Measurements from ENCODE around the gene SERPINI1.

DNA sequence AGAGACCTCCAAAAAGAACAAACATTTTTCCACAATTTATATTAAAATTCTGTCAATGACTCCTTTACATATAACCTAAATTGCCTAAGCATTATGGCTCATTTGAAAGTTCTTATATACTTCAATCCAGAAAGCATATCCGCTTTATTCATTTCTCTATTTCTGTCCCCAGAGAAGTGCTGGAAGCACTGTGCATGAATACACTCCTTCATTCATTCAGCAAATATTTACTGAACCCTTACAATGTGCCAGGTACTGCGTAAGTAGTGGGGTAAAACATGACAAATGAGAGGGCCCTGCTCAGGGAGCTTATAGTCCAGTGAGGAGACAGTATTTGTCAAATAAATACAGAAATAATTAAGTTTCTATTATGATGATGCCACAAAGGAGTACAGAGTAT is 4.1 kb upstream of the SERPINI1 start:
- TF ChIP-seq NFRKB (IDR thresholded peaks at IDR 0.05; ENCODE audit: low read depth) (no peak), SMARCA5 (IDR thresholded peaks at IDR 0.05) (no peak), FOSL1 (tag; conservative IDR thresholded peaks at IDR 0.05) (no peak), EP300 (IDR thresholded peaks at IDR 0.05; ENCODE audit: low read length) (no peak)

Data from K562 (cell line).